Fibroblast of villous mesenchyme (primary cell): ENCODE data around the gene SURF2. TPM values are rescaled to one million over a fixed set of nuclear protein-coding genes. Genes with fewer than 3 reads are reported as not detected.
"Not testable (repeated sequence)": the region's sequence is repeated elsewhere in the genome, so short reads cannot be mapped to it uniquely, and the experiment has no call there.

Experiments
- DNase-seq: peaks from one replicate; pipeline ENCODE4 v3.0.0-alpha.2; 2010; ENCODE audit warnings: low read depth
- H3K4me3 ChIP-seq: 2 replicates; pipeline ENCODE4 v1.5.1; 2011; ENCODE audit warnings: low read depth, mild to moderate bottlenecking, low read length
- CTCF ChIP-seq: IDR thresholded peaks from 2 replicates; pipeline ENCODE4 v1.5.1; 2012; ENCODE audit warnings: low read depth, mild to moderate bottlenecking, low read length; ENCODE audit not compliant: insufficient read depth
- total RNA-seq: library from RNA; depleted of rRNA; stranded (reverse); fragments of >200 nt; gene quantifications from 2 replicates; pipeline ENCODE4 v1.2.3, GENCODE V29; 2012

Gene SURF2
- total RNA-seq, 1 donor = 12.1 TPM

GRCh38 chr9:133371261-133371711, 14.9 kb downstream of the SURF2 start:
- no peak for DNase-seq
- H3K4me3 ChIP-seq = no peak overlapping the region
- TF ChIP-seq CTCF = no peak

GRCh38 chr9:133372144-133372543, 15.8 kb downstream of the SURF2 start:
- DNase-seq = no peak
- no peak for TF ChIP-seq CTCF
- H3K4me3 ChIP-seq = no peak overlapping the region

GRCh38 chr9:133374612-133375115, 18.3 kb downstream of the SURF2 start:
- TF ChIP-seq CTCF = no peak

GRCh38 chr9:133375116-133375723, 18.9 kb downstream of the SURF2 start:
- peak overlapping the region; percentile 89 for H3K4me3 ChIP-seq
- DNase-seq = peak; percentile 74
- TF ChIP-seq CTCF = peak; percentile 16

More at GRCh38 chr9:133374612-133375115, 18.3 kb downstream of the SURF2 start:
- peak; percentile 63 for DNase-seq
- H3K4me3 ChIP-seq = peak overlapping the region; percentile 89

- peak; percentile 98 for DNase-seq
- TF ChIP-seq CTCF = no peak
- peak within 1 kb of the TSS; percentile 89 for H3K4me3 ChIP-seq
These were observed 19.6 kb downstream of the SURF2 start, which contains the start of the genes STKLD1 and SURF4 for GRCh38 chr9:133375724-133376654. TSS of gene STKLD1 (plus strand) at chr9:133376366. CDS start at chr9:133376474, 108 bp downstream. TSS of gene SURF4 (minus strand) at chr9:133376060. CDS start at chr9:133375969, 91 bp downstream.

GRCh38 chr9:133377280-133377679, 20.9 kb downstream of the SURF2 start:
- not testable (repeated sequence) for H3K4me3 ChIP-seq, DNase-seq

- DNase-seq = no peak
- no peak overlapping the region for H3K4me3 ChIP-seq
- no peak for TF ChIP-seq CTCF
These were observed 21.4 kb downstream of the SURF2 start for GRCh38 chr9:133377721-133378216.
